GM19193 (cell line): ENCODE data around the gene SYTL2.

Experiments
- POLR2A ChIP-seq: IDR thresholded peaks from 4 replicates; pipeline ENCODE4 v1.6.1; 2011; ENCODE audit not compliant: insufficient read depth, insufficient read length; ENCODE audit errors: extremely low read depth

SYTL2 gene

GRCh38 chr11:85712953-85713352 lies 98.0 kb downstream of the SYTL2 start:
- no peak for TF ChIP-seq POLR2A

- TF ChIP-seq POLR2A: no peak
These were observed 100.0 kb downstream of the SYTL2 start for GRCh38 chr11:85710917-85711316.

GRCh38 chr11:85709941-85710702 lies 100.8 kb downstream of the SYTL2 start:
- no peak for TF ChIP-seq POLR2A

GRCh38 chr11:85705800-85706199 lies 105.1 kb downstream of the SYTL2 start:
- no peak for TF ChIP-seq POLR2A

- no peak for TF ChIP-seq POLR2A
These were observed 106.0 kb downstream of the SYTL2 start for GRCh38 chr11:85704967-85705366.

GRCh38 chr11:85699957-85700741 lies 110.8 kb downstream of the SYTL2 start:
- no peak for TF ChIP-seq POLR2A

- TF ChIP-seq POLR2A: no peak
These were observed 112.7 kb downstream of the SYTL2 start for GRCh38 chr11:85698195-85698594.

GRCh38 chr11:85697747-85698146 lies 113.2 kb downstream of the SYTL2 start:
- no peak for TF ChIP-seq POLR2A

- TF ChIP-seq POLR2A: no peak
These were observed 115.4 kb downstream of the SYTL2 start for GRCh38 chr11:85695546-85695945.

- TF ChIP-seq POLR2A: no peak
These were observed 116.5 kb downstream of the SYTL2 start for GRCh38 chr11:85694385-85694980.

- no peak for TF ChIP-seq POLR2A
These were observed 125.0 kb downstream of the SYTL2 start, which contains the start of gene CCDC89 for GRCh38 chr11:85685820-85686459. TSS of gene CCDC89 (minus strand) at chr11:85686195. CDS start at chr11:85686130, 65 bp downstream.

GRCh38 chr11:85685125-85685819 lies 125.7 kb downstream of the SYTL2 start:
- no peak for TF ChIP-seq POLR2A

GRCh38 chr11:85682330-85683305 lies 128.3 kb downstream of the SYTL2 start:
- TF ChIP-seq POLR2A: no peak
